HEK293T (cell line): ENCODE measurements around the gene PROK2.

Experiments used
- ARNT ChIP-seq: fragments of 450-650 bp; IDR thresholded peaks from 2 replicates; pipeline ENCODE4 v1.6.1; 2017; ENCODE audit warnings: mild to moderate bottlenecking
- BHLHE40 ChIP-seq: fragments of 450-650 bp; IDR thresholded peaks from 2 replicates; pipeline ENCODE4 v1.6.1; 2016; ENCODE audit warnings: mild to moderate bottlenecking, moderate library complexity, borderline replicate concordance
- CTBP1 ChIP-seq: fragments of 450-650 bp; IDR thresholded peaks from 2 replicates; pipeline ENCODE4 v1.6.1; 2016; ENCODE audit warnings: borderline replicate concordance
- ELF4 ChIP-seq: fragments of 450-650 bp; IDR thresholded peaks from 2 replicates; pipeline ENCODE4 v1.6.1; 2017; ENCODE audit warnings: antibody characterized with exemption
- FOXA1 ChIP-seq: fragments of 450-650 bp; IDR thresholded peaks from 2 replicates; pipeline ENCODE4 v1.6.1; 2016; ENCODE audit warnings: mild to moderate bottlenecking
- FOXM1 ChIP-seq: fragments of 450-650 bp; IDR thresholded peaks from 2 replicates; pipeline ENCODE4 v1.6.1; 2017; ENCODE audit warnings: mild to moderate bottlenecking, borderline replicate concordance
- HDGF ChIP-seq: fragments of 450-650 bp; IDR thresholded peaks from 2 replicates; pipeline ENCODE4 v1.6.1; 2017; ENCODE audit warnings: antibody characterized with exemption, borderline replicate concordance
- LEF1 ChIP-seq: fragments of 450-650 bp; IDR thresholded peaks from 2 replicates; pipeline ENCODE4 v1.6.1; 2017; ENCODE audit warnings: mild to moderate bottlenecking, borderline replicate concordance
- NFRKB ChIP-seq: fragments of 450-650 bp; IDR thresholded peaks from 2 replicates; pipeline ENCODE4 v1.6.1; 2016; ENCODE audit warnings: mild to moderate bottlenecking, moderate library complexity
- SP1 ChIP-seq: fragments of 450-650 bp; IDR thresholded peaks from 2 replicates; pipeline ENCODE4 v1.6.1; 2017
- SUZ12 ChIP-seq: fragments of 450-650 bp; IDR thresholded peaks from 2 replicates; pipeline ENCODE4 v1.6.1; 2016; ENCODE audit warnings: mild to moderate bottlenecking
- TARDBP ChIP-seq: fragments of 450-650 bp; IDR thresholded peaks from 2 replicates; pipeline ENCODE4 v1.6.1; 2016

DNA sequence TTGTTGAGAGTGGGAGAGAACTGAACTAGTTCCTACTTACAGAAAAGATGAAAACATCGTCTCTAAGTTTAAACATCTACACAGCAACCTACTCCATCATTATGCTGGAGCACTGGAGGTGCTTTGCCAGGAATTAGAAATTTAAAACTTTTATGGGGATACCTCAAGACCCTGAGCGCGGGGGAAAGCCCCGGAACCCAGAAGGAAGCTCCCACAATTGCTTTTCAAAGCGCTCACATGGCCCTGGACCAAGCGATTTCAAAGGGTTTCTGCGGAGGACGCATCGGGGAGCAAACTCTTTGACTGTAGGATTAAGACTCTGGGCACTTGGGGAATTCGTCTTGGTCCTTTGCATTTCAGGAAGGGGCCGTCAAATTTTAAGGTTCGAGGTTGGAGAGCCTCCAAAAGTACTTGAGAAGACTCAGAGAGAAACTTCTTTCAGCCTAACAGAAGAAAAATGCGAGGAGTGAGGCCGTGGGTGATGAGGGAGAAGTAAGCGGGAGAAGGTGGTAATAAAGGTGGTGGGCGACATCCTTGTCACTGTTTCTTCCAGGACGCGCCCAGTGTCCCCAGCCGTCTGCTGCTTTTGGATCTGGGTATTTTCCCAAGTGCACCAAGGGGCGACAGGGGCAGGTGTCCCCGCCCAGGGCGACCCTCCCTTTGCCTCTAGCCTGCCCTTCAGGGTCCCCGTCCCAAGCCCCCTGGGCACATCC lies 591 bp downstream of the PROK2 start:
- TF ChIP-seq SP1 (no peak), NFRKB (no peak), BHLHE40 (no peak), ELF4 (no peak), SUZ12 (no peak), TARDBP (no peak), CTBP1 (no peak), FOXM1 (no peak), LEF1 (no peak), ARNT (no peak), FOXA1 (no peak), HDGF (no peak)
